ENCODE data around the gene ADAMTS8.

The ADAMTS8 gene

GRCh38 chr11:130423541-130424142 is 4.8 kb downstream of the ADAMTS8 start:
- Mint-ChIP-seq H3K27ac (no peak overlapping the region), H3K9me3 (no peaks in the 10 kb centered on the region), H3K27me3 (peaks cover 45% of the 10 kb centered on the region), H3K4me1 (ENCODE audit: low read depth) (peaks cover 8% of the 10 kb centered on the region), H3K4me3 (no peak overlapping the region), H3K36me3 (ENCODE audit: low read depth) (no peaks in the 10 kb centered on the region)
- no peak for DNase-seq

DNA sequence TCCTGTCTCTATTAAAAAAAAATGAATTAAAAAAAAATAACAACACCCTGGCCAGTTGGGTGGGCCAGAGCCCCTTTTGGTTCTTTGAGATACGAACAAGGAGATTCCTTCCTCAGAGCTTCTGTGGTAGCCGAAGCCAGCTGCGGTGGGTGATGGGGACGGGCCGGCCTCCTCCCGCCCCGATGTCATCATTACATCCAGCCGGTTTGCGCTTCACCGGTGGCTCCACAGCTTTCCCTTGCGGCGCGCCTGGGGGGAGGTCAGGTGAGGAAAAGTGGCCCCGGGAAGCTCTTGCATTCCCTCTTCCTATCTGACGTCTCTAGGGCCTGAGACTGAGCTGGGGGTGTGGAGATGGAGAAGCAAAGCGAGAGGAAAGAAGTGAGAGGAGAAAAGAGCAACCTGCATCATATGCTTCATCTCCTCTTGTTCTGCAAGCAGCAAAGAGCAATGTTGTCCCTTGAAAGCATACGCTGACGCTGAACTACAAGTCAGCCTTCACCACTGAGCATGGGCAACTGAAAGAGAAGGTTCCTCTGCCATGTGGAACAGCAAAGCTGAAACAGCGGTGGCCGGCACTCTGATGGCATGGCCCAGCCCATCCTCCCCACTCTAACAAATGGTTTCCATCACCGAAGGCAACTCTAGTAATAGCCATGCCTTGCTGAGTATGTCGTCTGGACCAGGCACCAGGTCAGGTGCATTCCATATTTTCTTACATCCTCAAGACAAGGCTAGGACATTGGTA is 6.0 kb downstream of the ADAMTS8 start:
- H3K9me3 Mint-ChIP-seq: no peaks in the 10 kb centered on the region
- H3K36me3 Mint-ChIP-seq (ENCODE audit: low read depth): no peaks in the 10 kb centered on the region
- H3K4me3 Mint-ChIP-seq: no peak overlapping the region
- peaks cover 5% of the 10 kb centered on the region for H3K4me1 Mint-ChIP-seq (ENCODE audit: low read depth)
- peaks cover 47% of the 10 kb centered on the region for H3K27me3 Mint-ChIP-seq
- no peak overlapping the region for H3K27ac Mint-ChIP-seq
- no peak for DNase-seq

DNA sequence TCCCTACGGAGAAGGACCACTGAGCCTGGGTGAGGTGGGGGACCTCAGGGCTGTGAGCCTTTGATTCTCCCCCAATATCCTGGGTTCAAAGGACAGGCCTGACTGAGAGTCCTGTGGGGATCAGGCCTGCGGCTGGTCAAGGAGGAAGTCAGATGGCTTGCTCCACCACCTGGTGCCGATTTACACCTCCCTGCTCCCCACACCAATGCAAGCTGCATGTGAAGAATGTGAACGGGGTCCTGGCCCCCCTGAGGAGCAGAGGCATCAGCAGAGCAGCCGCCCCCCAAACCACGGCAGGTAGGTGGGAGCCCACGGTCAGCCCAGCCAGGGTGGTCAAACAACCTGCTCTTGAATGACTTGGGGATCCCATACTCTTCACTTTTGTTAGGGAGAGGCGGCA is 6.7 kb downstream of the ADAMTS8 start:
- no peaks in the 10 kb centered on the region for H3K4me1 Mint-ChIP-seq (ENCODE audit: low read depth)
- peaks cover 42% of the 10 kb centered on the region for H3K27me3 Mint-ChIP-seq
- DNase-seq: no peak
- H3K9me3 Mint-ChIP-seq: no peaks in the 10 kb centered on the region
- no peaks in the 10 kb centered on the region for H3K36me3 Mint-ChIP-seq (ENCODE audit: low read depth)
- H3K4me3 Mint-ChIP-seq: no peak overlapping the region
- H3K27ac Mint-ChIP-seq: no peak overlapping the region

DNA sequence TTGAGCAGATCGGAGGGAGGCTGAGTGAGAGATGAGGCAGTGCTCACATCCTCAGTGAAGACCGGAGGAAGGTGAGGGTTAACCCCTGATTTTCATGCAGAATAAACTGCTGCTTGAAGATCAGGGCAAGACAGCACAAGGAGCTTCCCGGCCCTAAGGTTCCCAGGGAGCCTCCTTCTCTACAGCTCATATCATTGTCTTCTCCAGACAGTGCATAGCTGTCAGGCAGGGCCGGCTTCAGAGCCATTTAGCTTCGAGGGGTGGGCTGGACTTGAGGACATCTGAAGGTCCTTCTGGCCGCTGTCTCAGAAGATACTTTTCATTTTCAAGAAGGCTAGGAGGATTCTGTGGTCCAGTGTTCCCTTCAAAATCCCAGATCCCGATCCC is 7.2 kb downstream of the ADAMTS8 start:
- no peak for DNase-seq
- peaks cover 41% of the 10 kb centered on the region for H3K27me3 Mint-ChIP-seq
- no peaks in the 10 kb centered on the region for H3K36me3 Mint-ChIP-seq (ENCODE audit: low read depth)
- H3K4me1 Mint-ChIP-seq (ENCODE audit: low read depth): no peaks in the 10 kb centered on the region
- no peaks in the 10 kb centered on the region for H3K9me3 Mint-ChIP-seq
- no peak overlapping the region for H3K27ac Mint-ChIP-seq
- H3K4me3 Mint-ChIP-seq: no peak overlapping the region

GRCh38 chr11:130420478-130421198 is 7.8 kb downstream of the ADAMTS8 start:
- Mint-ChIP-seq H3K27me3 (peaks cover 38% of the 10 kb centered on the region), H3K9me3 (no peaks in the 10 kb centered on the region), H3K36me3 (ENCODE audit: low read depth) (no peaks in the 10 kb centered on the region), H3K4me3 (no peak overlapping the region), H3K27ac (no peak overlapping the region), H3K4me1 (ENCODE audit: low read depth) (no peaks in the 10 kb centered on the region)
- no peak for DNase-seq

GRCh38 chr11:130418756-130419155 is 9.7 kb downstream of the ADAMTS8 start:
- Mint-ChIP-seq H3K27me3 (peaks cover 29% of the 10 kb centered on the region), H3K4me1 (ENCODE audit: low read depth) (peaks cover 2% of the 10 kb centered on the region), H3K4me3 (no peak overlapping the region), H3K9me3 (no peaks in the 10 kb centered on the region), H3K27ac (no peak overlapping the region), H3K36me3 (ENCODE audit: low read depth) (no peaks in the 10 kb centered on the region)
- no peak for DNase-seq

DNA sequence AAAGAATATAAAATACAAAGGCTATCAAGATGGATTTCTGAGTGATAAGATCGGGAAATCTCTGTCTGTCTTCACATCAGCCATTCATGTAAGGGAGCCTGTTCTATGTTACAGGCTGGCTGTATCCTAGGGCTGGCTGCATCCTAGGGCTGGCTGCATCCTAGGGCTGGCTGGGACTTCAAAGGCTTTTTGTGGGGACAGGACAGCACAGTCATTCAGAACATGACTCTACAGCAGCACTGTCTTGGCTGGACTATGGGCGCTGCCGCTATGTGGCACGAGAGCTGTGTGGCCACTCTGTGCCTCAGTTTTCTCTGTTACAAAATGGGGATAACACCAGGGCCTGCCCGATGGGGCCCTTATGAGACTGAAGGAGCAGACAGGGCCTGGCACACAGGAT is 10.2 kb downstream of the ADAMTS8 start:
- peaks cover 29% of the 10 kb centered on the region for H3K27me3 Mint-ChIP-seq
- H3K36me3 Mint-ChIP-seq (ENCODE audit: low read depth): no peaks in the 10 kb centered on the region
- no peak overlapping the region for H3K27ac Mint-ChIP-seq
- no peak overlapping the region for H3K4me3 Mint-ChIP-seq
- no peak for DNase-seq
- H3K4me1 Mint-ChIP-seq (ENCODE audit: low read depth): peaks cover 2% of the 10 kb centered on the region
- H3K9me3 Mint-ChIP-seq: no peaks in the 10 kb centered on the region

- H3K36me3 Mint-ChIP-seq (ENCODE audit: low read depth): no peaks in the 10 kb centered on the region
- no peak overlapping the region for H3K4me3 Mint-ChIP-seq
- no peak for DNase-seq
- H3K27me3 Mint-ChIP-seq: peaks cover 29% of the 10 kb centered on the region
- H3K4me1 Mint-ChIP-seq (ENCODE audit: low read depth): peaks cover 2% of the 10 kb centered on the region
- no peak overlapping the region for H3K27ac Mint-ChIP-seq
- no peaks in the 10 kb centered on the region for H3K9me3 Mint-ChIP-seq
Measured at GRCh38 chr11:130416906-130417305, 11.5 kb downstream of the ADAMTS8 start.

GRCh38 chr11:130416530-130416882 is 11.9 kb downstream of the ADAMTS8 start:
- Mint-ChIP-seq H3K27ac (no peak overlapping the region), H3K27me3 (peaks cover 33% of the 10 kb centered on the region), H3K4me3 (no peak overlapping the region), H3K9me3 (no peaks in the 10 kb centered on the region), H3K36me3 (ENCODE audit: low read depth) (no peaks in the 10 kb centered on the region), H3K4me1 (ENCODE audit: low read depth) (peaks cover 2% of the 10 kb centered on the region)
- DNase-seq: no peak

GRCh38 chr11:130415731-130416529 is 12.5 kb downstream of the ADAMTS8 start:
- peaks cover 34% of the 10 kb centered on the region for H3K27me3 Mint-ChIP-seq
- H3K4me1 Mint-ChIP-seq (ENCODE audit: low read depth): peaks cover 2% of the 10 kb centered on the region
- H3K27ac Mint-ChIP-seq: no peak overlapping the region
- H3K36me3 Mint-ChIP-seq (ENCODE audit: low read depth): no peaks in the 10 kb centered on the region
- no peak overlapping the region for H3K4me3 Mint-ChIP-seq
- H3K9me3 Mint-ChIP-seq: no peaks in the 10 kb centered on the region
- DNase-seq: no peak

DNA sequence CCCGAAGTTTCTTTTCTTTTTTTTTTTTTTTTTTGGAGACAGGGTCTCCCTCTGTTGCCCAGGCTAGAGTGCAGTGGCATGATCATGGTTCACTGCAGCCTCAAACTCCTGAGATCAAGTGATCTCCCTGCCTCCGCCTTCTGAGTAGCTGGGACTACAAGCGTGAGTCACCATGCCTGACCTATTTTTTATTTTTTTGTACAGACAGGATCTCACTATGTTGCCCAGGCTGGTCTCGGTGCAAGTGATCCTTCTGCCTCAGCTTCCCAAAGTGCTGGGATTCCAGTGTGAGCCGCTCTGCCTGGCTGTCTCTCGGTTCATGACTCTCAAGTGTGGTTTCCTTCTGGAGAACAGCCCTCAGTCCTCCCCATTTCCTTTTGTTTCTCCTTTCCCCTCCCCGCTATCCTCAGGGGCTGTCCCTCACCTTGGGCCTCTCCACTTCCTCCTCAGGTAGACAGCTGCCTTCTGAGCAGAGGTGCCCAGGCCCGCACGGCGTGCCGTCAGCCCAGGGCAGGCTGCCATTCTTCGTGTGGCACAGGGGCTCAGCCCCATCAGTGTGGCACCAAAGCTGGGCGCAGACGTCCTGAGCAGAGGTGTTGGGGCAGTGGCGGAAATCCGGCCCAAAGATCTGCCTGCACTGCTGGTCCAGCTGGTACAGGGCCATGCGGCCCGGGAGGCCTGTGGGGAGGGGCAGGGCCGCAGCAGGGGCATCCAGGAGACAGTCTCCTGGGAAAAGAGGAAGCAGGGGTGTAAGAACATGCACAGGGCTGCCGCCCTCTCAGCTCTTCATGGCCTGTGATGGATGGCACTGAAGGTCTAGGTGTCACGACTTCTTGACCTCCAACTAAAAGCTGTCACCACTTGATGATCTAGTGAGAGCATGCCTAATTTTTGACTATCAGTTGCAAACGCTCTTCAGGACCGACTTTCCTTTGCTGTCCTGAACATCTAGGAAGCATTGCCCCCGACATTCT is 14.0 kb downstream of the ADAMTS8 start:
- Mint-ChIP-seq H3K4me1 (ENCODE audit: low read depth) (peaks cover 2% of the 10 kb centered on the region), H3K27me3 (peaks cover 26% of the 10 kb centered on the region), H3K4me3 (no peak overlapping the region), H3K9me3 (no peaks in the 10 kb centered on the region), H3K27ac (no peak overlapping the region), H3K36me3 (ENCODE audit: low read depth) (no peaks in the 10 kb centered on the region)
- DNase-seq: no peak

DNA sequence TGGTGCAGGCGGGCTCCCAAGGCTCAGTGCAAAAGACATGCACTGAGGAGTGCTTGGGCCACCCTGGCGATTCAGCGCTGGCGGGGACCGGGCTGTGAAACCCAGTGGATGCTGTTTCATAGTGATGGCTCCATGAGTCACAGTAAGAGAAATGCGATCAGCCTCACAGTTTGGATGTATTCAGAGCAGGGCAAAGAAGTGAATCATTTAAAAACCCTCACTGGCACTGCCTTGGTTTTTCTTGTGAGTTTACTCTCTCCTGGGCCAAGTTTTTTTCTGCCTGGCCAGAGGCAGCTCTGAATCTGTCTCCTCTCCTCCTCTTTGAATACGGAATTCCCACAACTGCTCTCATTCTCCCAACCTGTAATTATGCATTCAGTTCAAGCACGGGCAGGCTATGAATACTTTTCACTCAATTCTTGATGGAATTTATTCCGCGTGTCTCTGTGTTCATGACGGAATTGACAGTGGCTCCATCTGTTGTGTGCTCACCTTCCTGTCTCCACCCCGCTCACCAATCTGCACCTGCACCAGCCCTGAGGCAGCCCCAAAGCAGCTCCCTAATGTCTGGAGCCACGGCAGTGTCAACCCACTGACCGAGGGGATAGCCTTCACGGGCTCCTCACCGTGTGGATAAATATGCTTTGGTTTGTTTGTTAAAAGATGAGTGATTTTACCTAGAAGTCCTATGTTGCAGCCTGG is 14.9 kb downstream of the ADAMTS8 start:
- H3K9me3 Mint-ChIP-seq: no peaks in the 10 kb centered on the region
- peaks cover 22% of the 10 kb centered on the region for H3K27me3 Mint-ChIP-seq
- no peak overlapping the region for H3K4me3 Mint-ChIP-seq
- no peaks in the 10 kb centered on the region for H3K36me3 Mint-ChIP-seq (ENCODE audit: low read depth)
- H3K4me1 Mint-ChIP-seq (ENCODE audit: low read depth): peaks cover 2% of the 10 kb centered on the region
- no peak for DNase-seq
- H3K27ac Mint-ChIP-seq: no peak overlapping the region

- Mint-ChIP-seq H3K4me1 (ENCODE audit: low read depth) (peaks cover 2% of the 10 kb centered on the region), H3K9me3 (no peaks in the 10 kb centered on the region), H3K36me3 (ENCODE audit: low read depth) (no peaks in the 10 kb centered on the region), H3K4me3 (no peak overlapping the region), H3K27me3 (peaks cover 12% of the 10 kb centered on the region), H3K27ac (no peak overlapping the region)
- no peak for DNase-seq
Measured at GRCh38 chr11:130411223-130411622, 17.2 kb downstream of the ADAMTS8 start.

All from activated T-cell treated with anti-CD3 and anti-CD28 coated beads, Interleukin-2, amount 50 U/mL, for 24 hours (primary cell).